ENCODE measurements around the gene SH3RF1.

GRCh38 chr4:169135776-169136175 is 135.0 kb downstream of the SH3RF1 start:
- TF ChIP-seq GATA3 (IDR thresholded peaks at IDR 0.05; ENCODE audit: low read depth, low read length) (no peak), GATA2 (IDR thresholded peaks at IDR 0.05; ENCODE audit: low read depth, low read length) (no peak)
